HepG2 (cell line): Measurements from ENCODE around the gene FBLIM1.

ENCODE experiments used
- FOXA1 ChIP-seq, 2 experiments: fragments of 450-650 bp in 1 of 2; sonication (generic) in 1 of 2; formaldehyde crosslinking in 1 of 2; IDR thresholded peaks; 2 replicates each; pipeline versions ENCODE4 v1.4.0 to v1.6.1; 2016 to 2020; ENCODE audit warnings: missing genetic modification reagents in 1 of 2
- MYNN ChIP-seq: sonication (generic); formaldehyde crosslinking; IDR thresholded peaks from 2 replicates; pipeline ENCODE4 v1.4.0; 2020; ENCODE audit warnings: mild to moderate bottlenecking, low read depth, missing genetic modification reagents
- PHB2 ChIP-seq: fragments of 450-650 bp; IDR thresholded peaks from 2 replicates; pipeline ENCODE4 v1.6.1; 2018; ENCODE audit not compliant: partially characterized antibody

DNA sequence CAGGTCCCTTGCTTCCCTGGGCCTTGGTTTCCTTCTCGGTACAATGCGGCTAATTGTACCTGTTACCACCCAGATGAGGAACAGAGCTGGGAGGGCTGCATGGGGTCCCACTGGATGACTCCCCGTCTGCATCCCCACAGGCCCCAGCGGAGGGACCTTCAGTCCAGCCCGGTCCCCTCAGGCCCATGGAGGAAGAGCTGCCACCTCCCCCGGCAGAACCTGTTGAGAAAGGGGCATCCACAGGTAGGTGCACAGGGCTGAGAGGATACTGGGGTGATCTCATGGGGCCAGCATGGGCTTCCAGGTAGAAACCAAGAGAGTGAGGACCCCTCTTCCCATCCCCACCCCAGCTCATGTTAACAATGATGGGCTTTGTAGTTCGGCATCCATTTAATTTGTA lies 9.8 kb downstream of the FBLIM1 start:
- TF ChIP-seq MYNN (no peak), PHB2 (no peak), FOXA1 (IDR thresholded peaks at IDR 0.05) (no peak), FOXA1 (CRISPR knock-in tag; IDR thresholded peaks at IDR 0.05) (no peak)
